ENCODE data around the gene TOGARAM2.

DNA sequence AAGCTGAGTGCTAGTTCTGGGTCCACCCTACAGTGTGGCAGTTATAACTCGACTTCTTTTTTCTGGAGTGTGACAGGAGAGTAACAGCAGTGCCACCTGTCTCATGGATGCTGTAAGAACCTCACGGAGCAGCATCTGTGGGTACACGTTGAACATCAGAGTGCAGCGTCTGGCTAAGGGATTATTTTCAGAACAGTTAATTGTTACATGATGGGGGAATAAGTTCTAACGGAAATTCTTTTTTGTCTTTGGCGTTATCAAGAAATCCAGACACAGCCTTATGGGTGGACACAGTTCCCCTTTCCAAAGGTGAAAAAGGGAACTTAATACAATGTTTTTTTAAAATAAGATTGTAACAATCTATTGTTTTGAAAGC, 28.3 kb upstream of the TOGARAM2 start:
- no peak for TF ChIP-seq EZH2 (IDR thresholded peaks at IDR 0.05; ENCODE audit: insufficient read depth, poor library complexity, severe bottlenecking)
- no peak for TF ChIP-seq EZH2phosphoT487 (IDR thresholded peaks at IDR 0.05; ENCODE audit: insufficient read depth, low read depth)

All from GM23248 (cell line).